GM10266 (cell line): ENCODE data around the gene MAPK11.
A peak's percentile ranks its signal among the peaks of the same experiment; 100 is the strongest.

Source experiments
- DNase-seq: peaks from one replicate; pipeline ENCODE4 v3.0.0; 2012; ENCODE audit errors: extremely low spot score
- CTCF ChIP-seq: IDR thresholded peaks from 2 replicates; pipeline ENCODE4 v1.5.1; 2012; ENCODE audit warnings: mild to moderate bottlenecking, low read depth; ENCODE audit not compliant: control insufficient read depth, insufficient read depth; ENCODE audit errors: missing control alignments

MAPK11 gene

GRCh38 chr22:50243685-50244419 is 26.3 kb downstream of the MAPK11 start:
- no peak for TF ChIP-seq CTCF
- DNase-seq = no peak

GRCh38 chr22:50242406-50242949 is 27.7 kb downstream of the MAPK11 start:
- no peak for DNase-seq
- TF ChIP-seq CTCF = no peak

- DNase-seq = no peak
- no peak for TF ChIP-seq CTCF
Observed at GRCh38 chr22:50238755-50239154, 31.4 kb downstream of the MAPK11 start.

GRCh38 chr22:50236731-50237409 is 33.3 kb downstream of the MAPK11 start:
- DNase-seq = no peak
- peak; percentile 49 for TF ChIP-seq CTCF

- DNase-seq = no peak
- TF ChIP-seq CTCF = no peak
Observed at GRCh38 chr22:50233223-50233622, 37.0 kb downstream of the MAPK11 start.

- TF ChIP-seq CTCF = no peak
- no peak for DNase-seq
Observed at GRCh38 chr22:50232481-50233151, 37.6 kb downstream of the MAPK11 start.

- no peak for DNase-seq
- TF ChIP-seq CTCF = no peak
Observed at GRCh38 chr22:50229370-50229769, 40.8 kb downstream of the MAPK11 start.
